Activated T-helper 1 cell treated with anti-CD3 and anti-CD28 coated beads, Interleukin-12 subunit alpha, Interleukin-12 subunit beta, Interleukin-2, Interleukin-4 antibody, amounts not matched to agents 30 ng/mL and 10 ng/mL and 1 ng/mL, durations not matched to agents 14 hours and 24 hours and 36 hours (primary cell): ENCODE data around the gene HTR3B. TPM values are rescaled to one million over a fixed set of nuclear protein-coding genes. Genes with fewer than 3 reads are reported as not detected.
"Not testable (repeated sequence)": the region's sequence is repeated elsewhere in the genome, so short reads cannot be mapped to it uniquely, and the experiment has no call there.

Experiments used
- DNase-seq: peaks from one replicate; pipeline ENCODE4 v3.0.0; 2021; ENCODE audit warnings: low spot score
- H3K27ac Mint-ChIP-seq: one replicate; pipeline ENCODE4 v1.8.0; 2021; ENCODE audit warnings: mild to moderate bottlenecking, mixed read lengths
- H3K27me3 Mint-ChIP-seq: one replicate; pipeline ENCODE4 v1.8.0; 2022; ENCODE audit warnings: mild to moderate bottlenecking, moderate library complexity, mixed read lengths; ENCODE audit not compliant: insufficient read depth
- H3K36me3 Mint-ChIP-seq: one replicate; pipeline ENCODE4 v1.8.0; 2021; ENCODE audit warnings: low read depth, mixed read lengths
- H3K4me1 Mint-ChIP-seq: one replicate; pipeline ENCODE4 v1.8.0; 2021; ENCODE audit warnings: low read depth, mixed read lengths
- H3K4me3 Mint-ChIP-seq: one replicate; pipeline ENCODE4 v1.8.0; 2021; ENCODE audit warnings: mild to moderate bottlenecking, moderate library complexity, mixed read lengths
- H3K9me3 Mint-ChIP-seq: one replicate; pipeline ENCODE4 v1.8.0; 2021; ENCODE audit warnings: mixed read lengths
- intact Hi-C: fragments of 100-400 bp; cut with micrococcal nuclease; formaldehyde crosslinking; loops from one replicate; pipeline ENCODE4 v1.15.1; 2024
- total RNA-seq: library from RNA; stranded (reverse); gene quantifications from 2 replicates; pipeline ENCODE4 v1.2.3, GENCODE V29; 2022

Gene HTR3B
- total RNA-seq, 1 donor from 2014 or later: not detected

DNA sequence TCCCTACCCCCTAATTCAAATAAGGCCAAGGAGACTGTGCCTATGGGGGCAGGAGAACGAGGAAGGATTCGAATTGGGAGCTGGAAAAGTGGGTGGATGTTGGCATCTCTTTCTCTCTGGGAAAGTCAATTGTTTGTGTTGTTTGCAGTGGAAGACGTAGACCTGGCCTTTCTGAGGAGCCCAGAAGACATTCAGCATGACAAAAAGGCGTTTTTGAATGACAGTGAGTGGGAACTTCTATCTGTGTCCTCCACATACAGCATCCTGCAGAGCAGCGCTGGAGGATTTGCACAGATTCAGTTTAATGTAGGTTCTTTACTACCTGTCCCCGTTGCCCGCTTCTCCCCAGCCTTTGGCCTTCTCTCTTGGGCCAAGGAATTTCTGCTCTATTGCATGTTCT lies 28.2 kb downstream of the HTR3B start:
- no peak overlapping the region for H3K4me3 Mint-ChIP-seq
- no peak overlapping the region for H3K27ac Mint-ChIP-seq
- H3K36me3 Mint-ChIP-seq: no peaks in the 10 kb centered on the region
- H3K27me3 Mint-ChIP-seq: peaks cover 12% of the 10 kb centered on the region
- no peaks in the 10 kb centered on the region for H3K4me1 Mint-ChIP-seq
- intact Hi-C loops: no loop called here
- H3K9me3 Mint-ChIP-seq: no peaks in the 10 kb centered on the region
- no peak for DNase-seq

DNA sequence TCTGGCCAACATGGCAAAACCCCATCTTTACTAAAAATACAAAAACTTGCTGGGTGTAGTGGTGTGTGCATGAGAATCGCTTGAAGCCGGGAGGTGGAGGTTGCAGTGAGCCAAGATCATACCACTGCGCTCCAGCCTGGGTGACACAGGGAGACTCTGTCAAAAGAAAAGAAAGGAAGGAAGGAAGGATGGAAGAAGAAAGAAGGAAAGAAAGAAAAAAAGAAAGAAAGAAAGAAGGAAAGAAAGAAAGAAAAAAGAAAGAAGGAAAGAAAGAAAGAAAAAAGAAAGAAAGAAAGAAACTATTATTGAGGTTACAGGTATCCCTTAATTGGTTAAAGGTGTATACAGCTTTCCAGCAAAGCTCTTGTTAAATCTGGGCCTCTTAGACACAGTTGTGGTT lies 29.6 kb downstream of the HTR3B start:
- H3K27ac Mint-ChIP-seq, intact Hi-C loops, H3K9me3 Mint-ChIP-seq, H3K4me3 Mint-ChIP-seq, DNase-seq, H3K4me1 Mint-ChIP-seq, H3K36me3 Mint-ChIP-seq: not testable (repeated sequence)
- H3K27me3 Mint-ChIP-seq: peaks cover 12% of the 10 kb centered on the region

DNA sequence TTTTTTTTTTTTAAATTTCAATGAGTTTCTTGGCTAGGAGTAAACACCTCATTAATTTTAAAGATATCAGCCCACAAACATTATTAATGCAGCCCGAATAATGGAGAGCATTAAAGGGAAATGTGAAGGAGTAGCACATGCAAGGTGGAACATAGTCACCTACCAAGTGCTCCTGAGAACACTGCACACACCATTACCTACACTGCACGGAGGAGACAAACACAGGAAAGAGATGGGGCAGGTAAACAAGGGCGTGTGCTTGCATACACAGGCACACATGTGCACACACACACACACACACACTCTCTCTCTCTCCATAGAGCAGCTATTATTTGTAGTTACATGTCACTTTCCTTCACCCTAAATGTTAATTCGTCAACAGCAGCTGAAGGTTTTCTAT lies 30.2 kb downstream of the HTR3B start:
- Mint-ChIP-seq H3K4me3 (no peak overlapping the region), H3K4me1 (no peaks in the 10 kb centered on the region), H3K27me3 (peaks cover 12% of the 10 kb centered on the region), H3K36me3 (no peaks in the 10 kb centered on the region), H3K27ac (no peak overlapping the region), H3K9me3 (no peaks in the 10 kb centered on the region)
- intact Hi-C loops: no loop called here
- no peak for DNase-seq

DNA sequence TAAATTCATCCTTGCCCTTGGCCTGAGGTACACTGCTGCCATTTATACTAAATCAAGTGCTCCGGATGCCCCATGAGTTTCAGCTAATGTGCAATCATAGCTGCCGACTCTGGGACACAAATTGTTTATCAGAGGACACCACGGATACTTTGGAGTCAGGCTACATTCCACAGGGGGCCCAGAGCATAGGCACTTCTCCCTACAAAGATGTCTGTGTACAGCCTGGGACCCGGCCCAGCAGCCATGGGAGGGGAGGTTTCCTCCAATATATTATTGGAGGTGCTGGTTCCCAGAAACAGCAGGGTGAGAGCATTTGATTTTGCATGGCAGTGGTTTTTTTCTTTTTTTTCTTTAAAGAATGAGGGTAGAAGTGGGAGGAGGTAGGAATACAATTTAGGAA lies 31.3 kb downstream of the HTR3B start:
- no peak for DNase-seq
- no peak overlapping the region for H3K27ac Mint-ChIP-seq
- no peaks in the 10 kb centered on the region for H3K4me1 Mint-ChIP-seq
- no peaks in the 10 kb centered on the region for H3K36me3 Mint-ChIP-seq
- intact Hi-C loops: no loop called here
- peaks cover 12% of the 10 kb centered on the region for H3K27me3 Mint-ChIP-seq
- H3K9me3 Mint-ChIP-seq: no peaks in the 10 kb centered on the region
- H3K4me3 Mint-ChIP-seq: no peak overlapping the region

DNA sequence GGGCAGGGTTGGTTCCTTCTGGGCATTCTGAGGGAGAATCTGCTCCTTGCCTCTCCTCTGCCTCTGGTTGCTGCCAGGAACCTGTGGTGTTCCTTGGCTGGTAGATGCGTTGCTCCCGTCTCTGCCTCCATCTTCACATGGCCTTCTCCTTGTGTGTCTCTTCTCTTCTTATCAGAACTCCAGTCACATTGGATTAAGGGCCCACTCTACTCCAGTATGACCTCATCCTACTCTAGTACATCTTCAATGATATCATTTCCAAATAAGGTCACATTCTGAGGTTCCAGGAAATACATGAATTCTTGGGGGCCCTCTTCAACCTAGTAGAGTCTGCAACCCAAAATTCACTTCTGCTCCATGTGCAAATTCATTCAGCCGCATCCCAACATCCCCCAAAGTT lies 33.3 kb downstream of the HTR3B start:
- no peak overlapping the region for H3K27ac Mint-ChIP-seq
- H3K4me1 Mint-ChIP-seq: no peaks in the 10 kb centered on the region
- H3K9me3 Mint-ChIP-seq: no peaks in the 10 kb centered on the region
- no peaks in the 10 kb centered on the region for H3K36me3 Mint-ChIP-seq
- H3K4me3 Mint-ChIP-seq: no peak overlapping the region
- no peak for DNase-seq
- peaks cover 8% of the 10 kb centered on the region for H3K27me3 Mint-ChIP-seq
- intact Hi-C loops: no loop called here

DNA sequence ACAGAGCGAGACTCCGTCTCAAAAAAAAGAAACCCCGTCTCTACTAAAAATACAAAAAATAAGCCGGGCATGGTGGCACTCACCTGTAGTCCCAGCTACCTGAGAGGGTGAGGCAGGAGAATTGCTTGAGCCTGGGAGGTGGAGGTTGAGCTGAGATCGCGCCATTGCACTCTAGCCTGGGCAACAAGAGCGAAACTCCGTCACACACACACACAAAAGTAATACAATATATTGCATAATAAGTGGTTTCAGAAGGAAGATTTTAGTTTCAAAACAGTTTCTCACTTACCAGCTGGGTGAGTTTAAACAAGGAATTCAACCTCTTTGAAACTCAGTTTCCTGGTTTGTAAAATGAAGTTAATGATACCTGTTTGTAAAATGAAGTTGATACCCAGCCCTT lies 37.7 kb downstream of the HTR3B start:
- intact Hi-C loops: no loop called here
- Mint-ChIP-seq H3K4me3 (no peak overlapping the region), H3K27ac (no peak overlapping the region), H3K27me3 (peaks cover 5% of the 10 kb centered on the region), H3K36me3 (no peaks in the 10 kb centered on the region), H3K9me3 (no peaks in the 10 kb centered on the region), H3K4me1 (no peaks in the 10 kb centered on the region)
- no peak for DNase-seq

DNA sequence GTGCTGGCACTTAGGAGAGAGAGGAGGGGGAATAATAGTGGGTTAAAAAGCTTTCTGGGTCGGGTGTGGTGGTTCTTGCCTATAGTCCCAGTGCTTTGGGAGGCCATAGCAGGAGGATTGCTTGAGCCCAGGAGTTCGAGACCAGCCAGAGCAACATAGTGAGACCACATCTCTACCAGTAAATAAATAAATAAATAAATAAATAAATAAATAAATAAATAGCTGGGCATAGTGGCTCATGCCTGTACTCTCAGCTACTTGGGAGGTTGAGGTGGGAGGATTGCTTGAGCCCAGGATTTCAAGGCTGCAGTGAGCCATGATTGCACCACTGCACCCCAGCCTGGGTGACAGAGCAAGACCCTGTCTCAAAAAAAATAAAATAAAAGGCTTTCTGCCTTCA lies 41.6 kb downstream of the HTR3B start:
- H3K27ac Mint-ChIP-seq, H3K4me1 Mint-ChIP-seq, H3K36me3 Mint-ChIP-seq, H3K4me3 Mint-ChIP-seq, DNase-seq, H3K9me3 Mint-ChIP-seq, H3K27me3 Mint-ChIP-seq, intact Hi-C loops: not testable (repeated sequence)

DNA sequence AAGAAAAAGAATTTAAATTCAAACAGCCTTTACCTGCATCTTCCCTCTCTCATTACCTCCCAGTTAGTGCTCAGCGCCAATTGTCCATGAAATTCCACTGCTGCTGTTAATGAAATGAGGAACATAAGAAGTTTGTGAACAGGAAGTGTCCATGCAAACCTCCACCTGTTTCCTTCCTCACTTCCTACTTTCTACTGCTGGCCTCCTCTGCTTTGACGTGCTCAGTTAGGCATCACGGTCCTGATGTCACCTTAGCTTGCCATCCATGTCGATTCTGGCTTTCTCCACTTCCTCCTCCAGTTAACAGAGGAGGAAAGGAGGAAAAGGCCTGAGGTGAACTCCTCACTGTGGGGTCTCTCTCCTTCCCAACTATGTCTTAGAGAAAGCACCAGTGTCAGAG lies 43.4 kb downstream of the HTR3B start:
- no peak overlapping the region for H3K27ac Mint-ChIP-seq
- intact Hi-C loops: no loop called here
- peaks cover 6% of the 10 kb centered on the region for H3K27me3 Mint-ChIP-seq
- DNase-seq: no peak
- no peaks in the 10 kb centered on the region for H3K36me3 Mint-ChIP-seq
- no peaks in the 10 kb centered on the region for H3K9me3 Mint-ChIP-seq
- no peak overlapping the region for H3K4me3 Mint-ChIP-seq
- H3K4me1 Mint-ChIP-seq: no peaks in the 10 kb centered on the region

DNA sequence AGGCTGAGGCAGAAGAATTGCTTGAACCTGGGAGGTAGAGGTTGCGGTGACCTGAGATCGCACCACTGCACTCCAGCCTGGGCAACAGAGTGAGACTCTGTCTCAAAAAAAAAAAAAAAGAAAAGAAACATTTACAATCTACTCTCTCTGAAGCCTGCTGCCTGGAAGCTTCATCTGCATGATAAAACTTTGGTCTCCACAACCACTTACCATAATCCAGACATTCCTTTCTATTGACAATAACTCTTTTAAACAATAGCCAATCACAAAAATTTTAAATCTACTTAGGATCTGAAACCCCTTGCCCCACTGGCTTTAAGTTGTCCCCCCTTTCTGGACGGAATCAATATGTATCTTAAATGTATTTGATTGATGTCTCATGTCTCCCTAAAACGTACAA lies 45.3 kb downstream of the HTR3B start:
- H3K4me3 Mint-ChIP-seq: no peak overlapping the region
- intact Hi-C loops: no loop called here
- no peaks in the 10 kb centered on the region for H3K4me1 Mint-ChIP-seq

DNA sequence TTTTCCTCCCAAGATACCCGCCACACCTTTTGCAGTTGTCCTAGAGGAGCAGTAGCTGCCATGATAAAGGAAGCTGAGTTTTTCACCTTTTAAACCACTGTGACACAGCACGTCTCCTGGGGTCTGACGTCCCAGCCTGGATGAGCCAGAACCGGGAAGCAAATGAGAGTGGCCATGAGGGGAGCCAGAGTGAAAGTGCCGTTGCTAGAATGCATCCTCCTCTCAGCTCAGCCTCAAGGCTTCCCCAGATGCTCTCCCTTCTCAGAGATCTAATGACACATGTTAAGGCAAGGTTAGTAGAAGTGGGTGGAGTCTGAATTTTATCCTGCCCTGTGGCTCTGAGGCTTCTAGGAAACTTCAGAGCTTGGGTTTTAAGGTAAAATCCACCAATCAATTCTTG lies 46.9 kb downstream of the HTR3B start:
- DNase-seq: no peak
- Mint-ChIP-seq H3K4me1 (no peaks in the 10 kb centered on the region), H3K9me3 (no peaks in the 10 kb centered on the region), H3K4me3 (no peak overlapping the region), H3K36me3 (no peaks in the 10 kb centered on the region), H3K27me3 (peaks cover 6% of the 10 kb centered on the region), H3K27ac (no peak overlapping the region)
- intact Hi-C loops: no loop called here

More for the DNA sequence above, 45.3 kb downstream of the HTR3B start:
- Mint-ChIP-seq H3K36me3 (no peaks in the 10 kb centered on the region), H3K9me3 (no peaks in the 10 kb centered on the region), H3K27me3 (peaks cover 9% of the 10 kb centered on the region), H3K27ac (no peak overlapping the region)
- DNase-seq: no peak

DNA sequence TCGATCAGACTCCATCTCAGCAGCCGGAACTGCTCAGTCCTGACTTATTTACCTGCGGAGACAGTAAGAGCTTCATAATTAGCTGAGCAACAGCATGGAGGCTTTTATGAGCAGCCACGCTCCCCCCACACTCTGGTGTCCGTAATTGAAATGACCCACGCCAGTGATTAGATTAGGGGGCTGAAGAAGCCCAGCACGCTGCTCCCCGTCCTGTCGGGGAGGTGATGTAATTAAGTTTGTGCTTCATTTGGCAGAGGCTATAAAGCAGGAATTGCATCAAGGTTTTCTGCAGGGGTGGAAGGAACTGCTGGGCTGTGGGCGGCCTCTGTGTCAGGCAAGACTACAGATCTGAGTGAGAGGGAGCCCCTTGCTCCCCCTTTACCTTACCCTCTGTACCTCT lies 47.5 kb downstream of the HTR3B start:
- DNase-seq: no peak
- no peaks in the 10 kb centered on the region for H3K9me3 Mint-ChIP-seq
- no peaks in the 10 kb centered on the region for H3K4me1 Mint-ChIP-seq
- H3K27ac Mint-ChIP-seq: no peak overlapping the region
- H3K36me3 Mint-ChIP-seq: no peaks in the 10 kb centered on the region
- peaks cover 6% of the 10 kb centered on the region for H3K27me3 Mint-ChIP-seq
- no peak overlapping the region for H3K4me3 Mint-ChIP-seq
- intact Hi-C loops: no loop called here

DNA sequence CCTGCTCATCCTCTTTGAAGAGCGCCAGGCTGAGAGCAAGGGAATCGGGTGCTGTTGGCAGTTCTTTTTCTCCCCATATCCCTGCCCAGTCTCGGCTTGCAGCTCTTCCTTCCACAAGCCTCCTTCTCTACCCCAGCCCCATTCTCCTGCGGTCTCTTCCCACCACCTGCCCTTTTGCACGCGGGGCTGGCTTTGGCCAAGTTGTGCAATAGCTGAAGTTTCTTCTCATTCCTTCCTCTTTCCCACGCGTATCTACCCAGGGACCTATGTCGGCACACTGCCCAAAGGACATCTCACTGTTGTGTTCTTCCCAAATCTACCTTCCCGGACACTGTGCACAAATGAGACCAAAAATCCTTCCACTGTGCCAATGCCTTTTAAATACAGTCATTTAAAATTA lies 48.0 kb downstream of the HTR3B start:
- H3K27me3 Mint-ChIP-seq: peaks cover 6% of the 10 kb centered on the region
- no peaks in the 10 kb centered on the region for H3K9me3 Mint-ChIP-seq
- no peak overlapping the region for H3K4me3 Mint-ChIP-seq
- H3K4me1 Mint-ChIP-seq: no peaks in the 10 kb centered on the region
- no peak overlapping the region for H3K27ac Mint-ChIP-seq
- no peaks in the 10 kb centered on the region for H3K36me3 Mint-ChIP-seq
- intact Hi-C loops: no loop called here
- no peak for DNase-seq

DNA sequence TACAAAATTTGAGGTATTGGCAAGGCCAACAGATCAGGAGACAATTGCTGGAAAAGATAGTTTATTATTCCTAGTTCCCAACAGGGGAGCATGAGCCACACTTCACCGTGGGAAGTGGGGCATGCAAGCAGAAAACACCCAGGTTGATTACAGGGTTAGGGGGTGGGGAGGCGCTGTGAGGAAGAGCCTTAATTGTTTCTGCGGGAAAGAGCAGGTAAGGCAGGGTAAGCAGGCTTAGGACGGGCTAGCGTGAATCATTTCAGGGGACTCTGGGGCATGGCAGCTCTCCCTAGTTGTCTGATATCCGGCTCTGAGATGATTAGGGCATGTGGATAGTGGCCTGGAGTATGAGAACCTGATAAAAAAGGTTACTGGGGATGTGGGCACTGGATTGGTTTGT lies 49.6 kb downstream of the HTR3B start:
- Mint-ChIP-seq H3K27ac (no peak overlapping the region), H3K9me3 (no peaks in the 10 kb centered on the region), H3K4me3 (no peak overlapping the region), H3K4me1 (no peaks in the 10 kb centered on the region), H3K36me3 (no peaks in the 10 kb centered on the region), H3K27me3 (peaks cover 6% of the 10 kb centered on the region)
- intact Hi-C loops: no loop called here
- no peak for DNase-seq

DNA sequence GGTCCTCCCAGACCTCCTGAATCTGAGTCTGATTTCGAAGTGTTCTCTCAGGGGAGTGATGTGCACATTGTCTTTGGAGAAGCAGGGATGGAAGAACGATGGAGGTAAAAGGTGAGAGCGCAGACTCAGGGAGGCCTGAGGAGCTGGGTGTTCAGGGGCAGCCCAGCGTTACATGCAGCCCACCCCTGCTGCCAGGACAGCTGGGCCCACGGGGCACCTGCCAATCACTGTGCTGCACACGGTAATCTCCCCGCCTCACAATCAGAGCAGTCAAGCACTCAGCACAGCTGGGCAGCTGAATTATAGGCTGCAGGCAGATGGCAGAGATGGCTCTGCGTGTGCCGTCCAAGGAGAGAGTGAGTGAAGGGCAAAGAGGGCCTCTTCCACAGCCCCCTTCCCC lies 52.4 kb downstream of the HTR3B start:
- Mint-ChIP-seq H3K36me3 (no peaks in the 10 kb centered on the region), H3K27ac (no peak overlapping the region), H3K4me1 (no peaks in the 10 kb centered on the region), H3K9me3 (no peaks in the 10 kb centered on the region), H3K27me3 (peaks cover 6% of the 10 kb centered on the region), H3K4me3 (no peak overlapping the region)
- DNase-seq: no peak
- intact Hi-C loops: no loop called here
